HFFc6 (cell line): ENCODE measurements around the gene CYTH3. TPM values are rescaled to one million over a fixed set of nuclear protein-coding genes. Genes with fewer than 3 reads are reported as not detected.
"Not testable (repeated sequence)": the region's sequence is repeated elsewhere in the genome, so short reads cannot be mapped to it uniquely, and the experiment has no call there.

Source experiments
- DNase-seq: peaks from one replicate; pipeline ENCODE4 v3.0.0-alpha.2; 2018
- H3K27ac Mint-ChIP-seq: 2 replicates; pipeline ENCODE4 v1.8.0; 2020; ENCODE audit warnings: mild to moderate bottlenecking, mixed read lengths
- H3K27me3 Mint-ChIP-seq: 2 replicates; pipeline ENCODE4 v1.8.0; 2021; ENCODE audit warnings: mild to moderate bottlenecking, moderate library complexity, mixed read lengths; ENCODE audit not compliant: insufficient read depth
- H3K36me3 Mint-ChIP-seq: 2 replicates; pipeline ENCODE4 v1.8.0; 2021; ENCODE audit warnings: low read depth, mixed read lengths
- H3K4me1 Mint-ChIP-seq: 2 replicates; pipeline ENCODE4 v1.8.0; 2020; ENCODE audit warnings: low read depth, mixed read lengths
- H3K4me3 Mint-ChIP-seq: 2 replicates; pipeline ENCODE4 v1.8.0; 2020; ENCODE audit warnings: mild to moderate bottlenecking, moderate library complexity, mixed read lengths
- H3K9me3 Mint-ChIP-seq: 2 replicates; pipeline ENCODE4 v1.8.0; 2020; ENCODE audit warnings: mild to moderate bottlenecking, mixed read lengths
- CTCF ChIP-seq: fragments of 200-600 bp; sonication (generic); IDR thresholded peaks from 2 replicates; pipeline ENCODE4 v1.5.0; 2021; ENCODE audit warnings: antibody characterized with exemption, mild to moderate bottlenecking
- total RNA-seq, 6 experiments: library from RNA; stranded (reverse); fragmentation: NEBNext Ultra II Directional; extraction: Animal tissue kit (Norgen Biotek cat#: 25700); gene quantifications; 2 replicates in 1 of 6; 3 replicates in 5 of 6; pipeline ENCODE4 v1.2.3, GENCODE V29; 2021

The CYTH3 gene
- total RNA-seq, 6 experiments from 2014 or later, result 38.6 to 53.6 (median 47.9) TPM

- DNase-seq, result no peak
- H3K27me3 Mint-ChIP-seq, result peaks cover 2% of the 10 kb centered on the region
- H3K9me3 Mint-ChIP-seq, result no peaks in the 10 kb centered on the region
- no peak for TF ChIP-seq CTCF
- H3K4me1 Mint-ChIP-seq, result no peaks in the 10 kb centered on the region
- no peak overlapping the region for H3K27ac Mint-ChIP-seq
- H3K36me3 Mint-ChIP-seq, result peaks cover 42% of the 10 kb centered on the region
- no peak overlapping the region for H3K4me3 Mint-ChIP-seq
These were observed 118.5 kb downstream of the CYTH3 start for GRCh38 chr7:6153646-6154541.

GRCh38 chr7:6151994-6152735 lies 120.3 kb downstream of the CYTH3 start:
- TF ChIP-seq CTCF, result no peak
- Mint-ChIP-seq H3K27ac (no peak overlapping the region), H3K36me3 (peaks cover 51% of the 10 kb centered on the region), H3K4me1 (no peaks in the 10 kb centered on the region), H3K9me3 (no peaks in the 10 kb centered on the region), H3K4me3 (no peak overlapping the region), H3K27me3 (no peaks in the 10 kb centered on the region; the same call in 1 of the 2 replicates)
- no peak for DNase-seq

- H3K4me1 Mint-ChIP-seq, H3K27me3 Mint-ChIP-seq, H3K27ac Mint-ChIP-seq, H3K4me3 Mint-ChIP-seq, H3K9me3 Mint-ChIP-seq, DNase-seq: not testable (repeated sequence)
- H3K36me3 Mint-ChIP-seq, result peaks cover 51% of the 10 kb centered on the region
These were observed 120.9 kb downstream of the CYTH3 start for GRCh38 chr7:6151527-6151926.

- H3K36me3 Mint-ChIP-seq, result peaks cover 56% of the 10 kb centered on the region
- H3K27ac Mint-ChIP-seq, result no peak overlapping the region
- no peak overlapping the region for H3K4me3 Mint-ChIP-seq
- DNase-seq, result no peak
- no peak for TF ChIP-seq CTCF
- H3K9me3 Mint-ChIP-seq, result no peaks in the 10 kb centered on the region
- H3K4me1 Mint-ChIP-seq, result no peaks in the 10 kb centered on the region
- H3K27me3 Mint-ChIP-seq, result no peaks in the 10 kb centered on the region; the same call in 1 of the 2 replicates
These were observed 122.4 kb downstream of the CYTH3 start for GRCh38 chr7:6149996-6150395.

GRCh38 chr7:6148724-6149360 lies 123.6 kb downstream of the CYTH3 start:
- H3K27me3 Mint-ChIP-seq, result no peaks in the 10 kb centered on the region; the same call in 1 of the 2 replicates
- TF ChIP-seq CTCF, result no peak

More at GRCh38 chr7:6148724-6149360, 123.6 kb downstream of the CYTH3 start:
- Mint-ChIP-seq H3K27ac (no peak overlapping the region; the same call in 1 of the 2 replicates), H3K4me1 (no peaks in the 10 kb centered on the region), H3K4me3 (no peak overlapping the region), H3K9me3 (no peaks in the 10 kb centered on the region), H3K36me3 (peaks cover 54% of the 10 kb centered on the region)
- no peak for DNase-seq
